ENCODE data around the gene PPP1R3F. TPM values are rescaled to one million over a fixed set of nuclear protein-coding genes. Genes with fewer than 3 reads are reported as not detected.

Gene PPP1R3F
- total RNA-seq, 1 experiment from 2014 or later, result 7.3 TPM

DNA sequence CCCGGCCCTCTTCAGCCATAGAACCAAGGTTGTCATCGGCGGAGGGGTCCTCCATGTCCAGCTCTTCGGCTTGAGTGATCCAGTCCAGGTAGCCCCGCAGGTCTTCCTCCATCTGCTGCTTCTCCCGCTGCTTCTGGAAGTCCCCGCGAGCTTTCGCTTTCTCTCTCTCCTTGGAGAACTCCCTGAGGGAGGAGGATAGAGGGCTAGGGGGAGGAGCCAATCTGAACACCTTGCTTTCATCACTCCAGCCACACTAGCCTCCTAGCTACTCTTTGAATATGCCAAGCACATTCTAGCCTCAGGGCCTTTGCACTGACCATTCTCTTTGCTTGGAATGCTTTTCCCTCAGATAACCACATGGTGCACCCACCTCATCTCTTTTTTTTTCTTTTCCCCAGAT lies 42.6 kb upstream of the PPP1R3F start:
- H3K27ac ChIP-seq (ENCODE audit: insufficient read length, low read depth, low read length), result no peak overlapping the region
- peaks cover 31% of the 10 kb centered on the region for H3K9me3 ChIP-seq (ENCODE audit: control insufficient read depth, low read depth, low read length)
- no peak overlapping the region for H3K4me2 ChIP-seq (ENCODE audit: insufficient read depth, insufficient read length, low read length)
- no peak overlapping the region for H2BK120ac ChIP-seq (ENCODE audit: low read depth, low read length, poor library complexity, severe bottlenecking)
- H2AFZ ChIP-seq (ENCODE audit: low read length), result no peak overlapping the region
- Mint-ChIP-seq H3K4me3 (no peak overlapping the region), H3K36me3 (ENCODE audit: insufficient read depth in 1 of 3, low read depth in 3 of 3) (peaks cover 2 to 4% (median 3%) of the 10 kb centered on the region in 3 experiments; a peak in 5 of 7 replicates), H3K27me3 (ENCODE audit: low read depth) (peaks cover 12% of the 10 kb centered on the region), H3K9me3 (peaks cover 73 to 85% of the 10 kb centered on the region in 2 experiments), H3K27ac (no peak overlapping the region), H3K4me1 (peaks cover 7 to 22% of the 10 kb centered on the region in 2 experiments)
- H2BK12ac ChIP-seq (ENCODE audit: insufficient read length, low read depth, low read length), result no peak overlapping the region
- no peaks in the 10 kb centered on the region for H3K23me2 ChIP-seq (ENCODE audit: insufficient read length, low read depth, low read length, poor library complexity, severe bottlenecking)
- no peak overlapping the region for H4K8ac ChIP-seq (replicated peaks; ENCODE audit: insufficient read length, low read depth, low read length)
- H2BK20ac ChIP-seq (ENCODE audit: low read depth, low read length, poor library complexity, severe bottlenecking), result no peak overlapping the region
- H3T11ph ChIP-seq (ENCODE audit: low read length), result no peak overlapping the region
- no peak overlapping the region for H3K9ac ChIP-seq (ENCODE audit: extremely low read depth, insufficient read length, low read length)
- no peak overlapping the region for H2BK5ac ChIP-seq (ENCODE audit: insufficient read length, low read length)
- TF ChIP-seq, protein P1, sequence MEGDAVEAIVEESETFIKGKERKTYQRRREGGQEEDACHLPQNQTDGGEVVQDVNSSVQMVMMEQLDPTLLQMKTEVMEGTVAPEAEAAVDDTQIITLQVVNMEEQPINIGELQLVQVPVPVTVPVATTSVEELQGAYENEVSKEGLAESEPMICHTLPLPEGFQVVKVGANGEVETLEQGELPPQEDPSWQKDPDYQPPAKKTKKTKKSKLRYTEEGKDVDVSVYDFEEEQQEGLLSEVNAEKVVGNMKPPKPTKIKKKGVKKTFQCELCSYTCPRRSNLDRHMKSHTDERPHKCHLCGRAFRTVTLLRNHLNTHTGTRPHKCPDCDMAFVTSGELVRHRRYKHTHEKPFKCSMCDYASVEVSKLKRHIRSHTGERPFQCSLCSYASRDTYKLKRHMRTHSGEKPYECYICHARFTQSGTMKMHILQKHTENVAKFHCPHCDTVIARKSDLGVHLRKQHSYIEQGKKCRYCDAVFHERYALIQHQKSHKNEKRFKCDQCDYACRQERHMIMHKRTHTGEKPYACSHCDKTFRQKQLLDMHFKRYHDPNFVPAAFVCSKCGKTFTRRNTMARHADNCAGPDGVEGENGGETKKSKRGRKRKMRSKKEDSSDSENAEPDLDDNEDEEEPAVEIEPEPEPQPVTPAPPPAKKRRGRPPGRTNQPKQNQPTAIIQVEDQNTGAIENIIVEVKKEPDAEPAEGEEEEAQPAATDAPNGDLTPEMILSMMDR (conservative IDR thresholded peaks at IDR 0.05), result no peak
- H2BK15ac ChIP-seq (ENCODE audit: low read depth, low read length), result no peak overlapping the region
- no peaks in the 10 kb centered on the region for H3K27me3 ChIP-seq (ENCODE audit: insufficient read depth, low read length)
- no peak overlapping the region for H3K18ac ChIP-seq (ENCODE audit: insufficient read length, low read depth, low read length)
- no peaks in the 10 kb centered on the region; the same call in 1 of the 2 replicates for H3K4me1 ChIP-seq (ENCODE audit: insufficient read depth, low read length)
- no peak overlapping the region for H4K5ac ChIP-seq (ENCODE audit: insufficient read length, low read depth, low read length)
- H3K56ac ChIP-seq (ENCODE audit: insufficient read length, low read depth, low read length), result no peak overlapping the region
- H3K79me1 ChIP-seq (ENCODE audit: insufficient read depth, low read depth, low read length, poor library complexity, severe bottlenecking), result no peaks in the 10 kb centered on the region
- H3K14ac ChIP-seq (ENCODE audit: insufficient read depth, low read length), result no peak overlapping the region
- no peak overlapping the region for H3K23ac ChIP-seq (ENCODE audit: insufficient read length, low read depth, low read length)
- H4K20me1 ChIP-seq (ENCODE audit: control insufficient read depth, insufficient read depth, insufficient read length), result no peaks in the 10 kb centered on the region
- H2AK5ac ChIP-seq (ENCODE audit: insufficient read length, low read length), result no peak overlapping the region
- H4K91ac ChIP-seq (ENCODE audit: insufficient read length, low read depth, low read length), result no peak overlapping the region
- DNase-seq, result no peak
- no peak overlapping the region for H3K4ac ChIP-seq (ENCODE audit: low read depth, low read length)
- no peaks in the 10 kb centered on the region for H3K79me2 ChIP-seq (ENCODE audit: insufficient read depth, low read length)
- WGBS (ENCODE audit: extremely low coverage, insufficient read length, low lambda C conversion rate), result no CpG with 5 or more reads among the region's 9 CpGs

Measured in H9 (cell line).